EH (cell line): ENCODE data around the gene GRPEL2.
"Not testable (repeated sequence)": the region's sequence is repeated elsewhere in the genome, so short reads cannot be mapped to it uniquely, and the experiment has no call there.

Experiments used
- DNase-seq: peaks from one replicate; pipeline ENCODE4 v3.0.0-alpha.2; 2015; ENCODE audit warnings: low read depth

GRPEL2 gene

DNA sequence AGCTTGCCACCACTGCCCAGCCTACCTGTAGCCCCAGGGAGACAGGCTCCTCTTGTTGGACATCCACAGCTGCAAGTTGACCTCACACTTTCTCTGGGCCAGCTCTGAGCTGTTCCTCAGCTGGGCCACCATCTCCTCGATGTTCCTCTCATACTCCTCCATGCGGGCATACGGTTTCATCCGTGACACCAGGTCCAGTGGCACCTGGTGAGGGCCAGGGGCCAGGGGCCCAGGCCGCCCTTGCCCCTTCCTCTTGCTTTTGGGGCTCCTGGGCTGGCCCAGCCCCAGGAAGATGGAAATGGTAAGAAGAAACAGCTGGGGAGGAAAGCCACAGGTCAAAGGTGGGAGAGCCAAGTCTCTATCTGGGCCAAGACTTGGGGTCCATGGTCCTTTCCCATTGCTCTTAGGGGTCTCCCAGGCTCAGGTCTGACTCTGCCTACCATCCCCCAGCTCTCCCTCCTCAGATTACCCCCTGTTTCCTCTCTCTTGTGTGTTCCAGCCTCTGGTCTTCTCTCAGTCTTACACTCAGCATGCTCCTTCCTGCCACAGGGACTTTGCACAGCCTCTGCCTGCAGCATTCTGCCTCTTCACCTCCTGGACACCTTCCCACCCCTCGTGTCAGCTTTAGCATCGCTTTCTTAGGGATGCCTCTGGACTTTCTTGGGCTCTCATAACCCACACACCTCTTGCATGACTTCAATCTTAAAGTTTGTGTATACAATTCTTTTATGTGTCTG lies 31.6 kb downstream of the GRPEL2 start:
- DNase-seq, result no peak

DNA sequence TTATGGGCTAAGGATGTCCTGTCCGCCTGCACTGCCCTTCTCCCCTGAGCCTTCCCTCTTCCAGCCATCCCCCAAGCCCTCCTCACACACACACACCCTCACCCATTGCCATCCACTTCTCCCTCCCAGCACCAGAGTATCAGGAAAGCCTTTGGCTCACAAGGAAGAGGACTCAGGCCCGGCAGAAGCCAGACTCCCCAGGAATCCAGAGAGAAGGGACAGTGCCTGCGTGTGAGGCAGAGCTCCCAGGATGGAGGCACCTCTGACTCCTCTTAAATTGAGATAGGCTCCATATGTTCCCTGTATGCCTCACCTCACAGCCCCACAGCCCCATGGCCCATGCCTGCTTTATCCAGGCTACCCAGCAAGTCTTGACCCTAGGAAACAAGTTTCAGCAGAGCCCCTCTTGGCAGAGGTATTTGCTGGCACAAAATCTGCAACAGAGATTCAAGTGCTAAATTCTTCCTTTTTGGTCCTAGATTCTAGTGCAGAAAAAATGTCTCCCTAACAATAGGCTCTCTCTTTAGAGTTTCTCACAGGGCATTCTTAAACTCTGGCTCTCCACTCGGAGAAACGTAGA lies 33.0 kb downstream of the GRPEL2 start:
- DNase-seq, result no peak

DNA sequence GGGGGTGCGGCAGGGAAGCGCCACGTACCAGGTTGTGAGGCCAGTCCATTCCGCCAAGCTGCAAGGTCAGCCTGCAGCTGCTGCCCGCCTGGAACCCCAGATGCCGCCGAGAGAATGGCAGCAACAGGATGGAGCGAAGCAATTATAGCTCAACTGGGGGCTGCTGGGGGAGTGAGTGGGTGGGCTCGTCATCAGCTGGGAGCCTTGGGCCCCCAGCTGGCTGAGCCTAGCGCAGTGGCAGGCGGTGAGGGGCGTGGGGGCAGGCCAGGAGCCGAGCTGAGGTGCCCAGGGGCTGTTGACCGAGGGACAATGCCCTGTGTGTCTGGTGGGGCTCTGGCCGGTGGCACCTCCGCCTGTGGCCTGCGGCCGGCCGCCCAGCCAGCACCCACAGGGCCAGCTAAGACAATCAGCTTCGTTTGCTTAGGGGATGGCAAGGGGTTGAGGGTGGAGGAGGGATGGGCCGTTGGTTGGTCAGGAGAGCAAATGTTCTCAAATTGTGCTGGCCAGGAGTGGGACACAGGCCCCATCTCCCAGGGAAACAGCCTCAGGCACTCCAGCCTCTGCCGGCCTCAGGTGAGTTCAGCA lies 34.0 kb downstream of the GRPEL2 start, which contains the start of gene IL17B:
Gene IL17B (minus strand): TSS at position 116 of the 585 bp plus-strand sequence. CDS start 67 bp downstream, at position 49.
- no peak for DNase-seq

DNA sequence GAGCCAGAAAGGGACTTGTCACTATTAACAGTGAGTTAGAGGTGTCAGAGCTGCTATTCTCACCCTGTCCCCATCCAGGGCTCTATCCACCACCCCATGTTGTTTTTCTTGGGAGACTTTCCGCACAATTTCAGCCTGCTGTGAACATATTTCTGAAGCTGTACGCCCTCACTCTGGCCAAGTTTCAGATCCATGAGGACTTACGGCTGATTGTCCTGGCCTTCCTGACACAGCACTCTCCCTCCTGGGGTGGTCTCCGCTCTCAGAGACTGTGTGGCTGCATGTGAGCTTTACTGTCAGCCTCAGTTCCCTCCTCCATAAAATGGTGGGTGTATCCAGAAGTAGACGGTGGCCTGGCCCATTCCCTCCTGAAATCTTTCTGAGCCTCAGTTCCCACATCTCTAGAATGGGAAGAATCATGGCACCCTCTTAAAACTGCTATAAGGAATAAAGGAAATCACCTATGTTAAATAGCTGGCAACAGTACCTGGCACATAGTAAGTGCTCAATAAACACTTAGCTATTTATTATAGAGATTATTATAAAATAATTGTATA lies 34.6 kb downstream of the GRPEL2 start:
- no peak for DNase-seq

DNA sequence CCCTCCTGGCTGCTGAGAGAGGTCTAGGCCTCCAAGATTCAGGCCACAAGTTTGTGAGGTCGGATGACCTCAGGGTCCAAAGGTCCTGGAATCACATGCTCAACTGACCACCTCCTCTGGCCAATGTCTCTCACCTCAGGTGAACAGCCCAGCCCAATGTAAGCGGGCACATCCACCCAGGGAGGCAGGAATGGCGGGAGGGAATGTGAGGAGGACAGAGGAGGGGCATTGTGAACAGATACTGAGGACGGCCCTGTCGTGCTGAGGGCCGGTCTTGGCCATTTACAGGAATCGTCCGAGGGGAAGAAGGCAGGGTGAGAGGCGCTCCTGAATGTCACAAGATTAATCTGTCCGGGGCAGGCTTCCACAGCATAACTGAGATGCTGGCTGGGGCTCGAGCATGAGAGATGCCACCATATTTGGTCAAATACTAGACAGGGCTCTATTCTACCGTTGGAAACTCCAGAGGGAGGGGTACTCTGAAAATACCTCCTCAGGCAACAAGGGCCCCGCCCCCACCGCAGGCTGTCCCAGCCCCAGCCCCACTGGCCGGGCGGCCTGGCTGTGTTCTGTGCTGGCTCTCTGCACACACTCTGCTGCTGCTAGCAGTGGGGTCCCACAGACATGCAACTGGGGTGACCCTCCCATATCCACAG lies 35.3 kb downstream of the GRPEL2 start:
- peak; percentile 36 for DNase-seq

DNA sequence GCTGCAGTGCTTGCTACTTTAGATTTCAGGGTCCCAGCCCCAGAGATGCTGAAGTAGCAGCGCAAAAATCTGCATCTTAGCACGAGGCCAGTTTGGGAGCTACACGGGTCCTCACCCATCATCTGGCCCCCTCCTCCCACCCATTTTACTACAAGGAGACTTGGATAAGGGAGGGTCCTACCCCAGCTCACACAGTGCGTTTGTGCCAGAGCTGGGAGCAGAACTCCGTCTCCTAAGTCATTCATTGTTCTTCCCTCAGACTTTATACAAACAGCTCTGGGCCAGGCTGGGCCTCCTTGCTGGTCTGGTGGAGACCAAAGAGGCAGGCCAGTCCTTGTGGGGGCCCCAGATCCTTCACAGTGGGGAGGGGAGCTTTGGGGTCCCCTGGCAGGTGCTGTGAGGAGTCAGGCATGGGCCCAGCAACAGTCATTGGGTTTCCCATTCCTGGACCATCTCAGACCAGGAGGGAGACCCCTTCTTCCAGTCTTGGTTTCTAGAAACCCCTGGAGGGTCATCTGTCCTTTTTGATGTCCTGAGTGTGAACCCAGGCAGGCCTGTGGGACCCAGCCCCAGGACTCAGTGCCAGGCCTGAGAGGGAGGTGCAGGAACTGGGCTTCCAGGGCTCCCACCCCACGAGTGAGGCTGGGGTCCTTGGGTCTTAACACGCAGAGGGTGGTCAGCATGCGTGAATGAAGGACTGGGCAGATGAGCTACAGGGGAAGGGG lies 36.1 kb downstream of the GRPEL2 start:
- DNase-seq, result no peak

DNA sequence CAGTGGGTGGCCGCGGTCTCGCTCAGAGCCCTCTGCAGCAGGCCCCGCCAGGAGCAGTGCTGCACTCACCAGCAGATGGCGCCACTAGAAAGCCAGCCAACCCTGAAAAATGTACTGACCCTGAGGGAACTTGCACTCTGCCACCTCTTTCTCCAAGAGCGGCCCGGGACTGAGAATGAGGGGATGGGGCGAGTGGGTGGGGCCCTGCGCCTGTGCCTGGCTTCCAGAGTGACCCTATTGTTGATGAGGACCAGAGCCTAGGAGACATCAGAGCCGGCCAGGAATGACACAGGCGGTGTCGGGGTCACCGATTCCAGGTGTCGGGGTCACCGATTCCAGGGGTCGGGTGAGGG lies 36.7 kb downstream of the GRPEL2 start:
- peak; percentile 81 for DNase-seq

DNA sequence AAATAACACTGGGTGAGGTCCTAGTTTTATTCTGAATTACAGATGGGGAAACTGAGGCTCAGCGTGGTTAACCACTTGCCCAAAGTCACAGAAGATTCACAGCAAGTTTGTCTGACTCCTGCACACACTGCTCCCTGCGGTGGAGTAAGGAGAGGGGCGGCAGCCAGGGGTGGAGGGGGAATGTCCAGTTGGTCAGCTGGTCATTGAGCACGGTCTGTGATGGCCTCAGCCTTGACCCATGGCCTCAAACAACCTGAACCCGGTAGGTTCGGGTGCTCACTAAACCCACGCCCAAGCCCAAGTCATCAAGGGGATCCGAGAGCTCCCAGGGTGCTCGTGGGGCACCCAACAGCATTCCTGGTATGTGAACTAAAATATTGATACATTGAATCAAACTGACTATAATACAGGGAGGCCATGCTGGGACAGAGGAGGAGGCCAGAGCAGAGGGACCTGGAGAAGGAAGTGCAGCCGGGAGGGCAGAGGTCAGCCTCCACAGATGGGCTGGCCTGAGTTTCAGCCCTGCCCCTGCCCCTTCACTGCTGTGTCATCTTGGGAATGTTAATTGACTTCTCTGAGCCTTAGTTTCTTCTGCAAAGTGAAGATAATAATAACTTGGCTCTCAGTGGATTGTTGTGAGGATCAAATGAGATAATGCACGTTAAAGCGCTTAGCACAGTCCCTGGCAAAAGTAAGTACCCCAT lies 37.4 kb downstream of the GRPEL2 start:
- peak; percentile 42 for DNase-seq

DNA sequence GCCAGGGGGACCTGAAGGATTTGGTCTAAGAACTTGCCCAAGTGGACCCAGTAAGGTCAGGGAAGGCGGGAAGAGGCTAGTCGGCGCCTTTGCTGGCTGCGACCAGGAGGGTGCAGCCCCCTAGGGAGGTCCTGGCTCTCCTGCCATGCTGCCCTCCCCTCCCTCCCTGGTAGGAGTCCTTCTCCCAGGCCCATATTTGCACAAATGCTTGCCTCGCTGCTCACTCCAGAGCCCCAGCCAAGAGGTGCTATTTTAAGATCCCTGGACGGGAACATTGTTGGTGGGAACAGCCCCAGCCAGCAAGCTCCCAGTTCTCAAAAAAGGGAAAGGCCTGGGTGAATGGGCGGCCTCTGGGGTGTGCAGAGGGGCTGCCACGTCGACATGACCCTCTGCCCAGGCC lies 38.1 kb downstream of the GRPEL2 start:
- peak; percentile 74 for DNase-seq

DNA sequence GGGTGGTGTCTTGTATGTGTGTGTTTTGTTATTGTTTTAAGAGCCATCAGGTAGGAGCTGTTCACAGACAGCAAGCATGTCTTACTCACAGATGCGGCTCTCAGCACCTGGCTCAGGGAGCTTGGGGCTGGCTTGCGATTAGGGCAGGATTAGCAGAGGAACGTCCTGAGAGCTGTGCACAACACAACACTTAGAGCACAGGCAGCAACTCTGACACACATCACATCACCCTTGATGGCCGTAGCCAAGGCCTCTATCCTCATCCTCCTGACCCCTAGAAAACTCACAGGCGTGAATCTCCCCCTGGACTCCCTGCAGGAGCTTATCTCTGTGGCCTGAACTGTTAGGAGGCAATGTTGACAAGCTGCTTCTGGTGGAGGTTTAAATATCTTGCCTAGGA lies 40.9 kb downstream of the GRPEL2 start:
- DNase-seq, result no peak

DNA sequence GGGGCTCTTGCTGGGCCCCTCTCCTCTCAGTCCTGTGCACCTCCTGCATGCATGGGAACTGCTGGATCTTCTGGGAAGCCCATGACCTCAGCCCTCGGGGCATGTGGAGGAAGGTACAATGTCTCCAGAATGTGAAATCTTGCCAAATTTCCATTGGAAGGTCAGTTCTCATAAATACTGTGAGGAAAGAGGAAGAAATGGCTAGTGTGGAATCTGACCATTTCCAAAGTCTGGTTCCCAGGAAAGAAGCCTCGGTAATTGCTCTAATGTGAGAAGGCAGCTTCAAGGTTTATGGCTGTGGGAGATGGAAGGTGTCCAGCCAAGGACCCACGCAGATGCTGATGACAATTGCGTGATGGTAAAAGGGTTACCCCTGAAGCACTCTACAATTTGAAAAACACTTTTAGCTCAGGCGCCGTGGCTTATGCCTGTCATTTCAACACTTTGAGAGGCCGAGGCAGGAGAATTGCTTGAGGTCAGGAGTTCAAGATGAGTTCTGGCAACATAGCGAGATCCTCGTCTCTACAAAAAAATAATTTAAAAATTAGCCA lies 41.9 kb downstream of the GRPEL2 start:
- peak; percentile 99 for DNase-seq

DNA sequence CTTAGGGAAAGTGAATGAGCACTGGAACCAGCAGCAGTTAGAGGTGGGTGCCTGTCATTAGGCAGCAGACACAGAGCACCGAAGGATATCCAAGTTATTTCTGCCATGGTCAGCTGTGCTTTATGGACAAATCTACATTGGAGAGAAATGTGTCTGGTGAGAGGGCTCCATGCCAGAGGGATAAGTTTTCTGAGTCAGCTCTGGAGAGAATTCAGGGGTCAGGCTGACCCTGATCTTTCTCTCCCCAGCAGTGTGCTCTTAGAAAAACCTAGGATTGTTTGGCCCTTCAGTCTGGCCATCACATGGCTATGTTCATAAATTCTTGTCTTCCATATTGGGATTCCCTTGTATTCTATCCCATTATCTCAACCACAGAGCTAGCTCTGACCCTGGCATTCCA lies 42.7 kb downstream of the GRPEL2 start:
- peak; percentile 98 for DNase-seq

DNA sequence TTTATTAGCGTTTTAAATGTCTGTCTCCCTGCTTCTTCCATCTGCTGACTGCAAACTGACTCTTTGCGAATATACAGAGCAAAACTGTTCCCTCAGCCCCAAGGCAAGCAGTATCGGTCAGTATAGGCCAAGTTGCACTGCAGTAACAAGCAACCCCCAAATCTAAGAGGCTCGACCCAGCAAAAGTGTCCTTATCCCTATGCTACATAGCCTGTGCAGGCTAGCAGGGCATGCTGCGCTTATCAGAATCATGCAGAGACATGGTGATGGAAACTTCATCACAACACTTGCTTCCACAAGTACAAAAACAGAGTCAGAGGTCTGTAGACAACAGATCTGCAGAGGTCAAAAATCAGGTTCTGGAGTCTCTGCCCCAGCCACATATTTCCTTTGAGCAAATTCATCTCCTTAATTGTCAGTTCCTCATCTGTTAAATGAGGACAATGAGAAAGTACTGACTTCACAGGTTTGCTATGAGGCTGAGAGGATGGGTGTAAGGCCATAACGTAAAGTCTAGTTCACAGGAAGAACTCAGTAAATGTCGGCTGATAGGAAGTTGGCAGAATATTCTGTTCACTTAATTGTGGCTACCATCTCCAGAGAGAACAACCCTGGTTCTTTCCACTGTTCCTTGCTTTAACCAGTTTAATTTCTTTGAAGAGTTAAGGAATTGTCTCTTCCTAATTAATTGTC lies 43.3 kb downstream of the GRPEL2 start:
- peak; percentile 52 for DNase-seq

DNA sequence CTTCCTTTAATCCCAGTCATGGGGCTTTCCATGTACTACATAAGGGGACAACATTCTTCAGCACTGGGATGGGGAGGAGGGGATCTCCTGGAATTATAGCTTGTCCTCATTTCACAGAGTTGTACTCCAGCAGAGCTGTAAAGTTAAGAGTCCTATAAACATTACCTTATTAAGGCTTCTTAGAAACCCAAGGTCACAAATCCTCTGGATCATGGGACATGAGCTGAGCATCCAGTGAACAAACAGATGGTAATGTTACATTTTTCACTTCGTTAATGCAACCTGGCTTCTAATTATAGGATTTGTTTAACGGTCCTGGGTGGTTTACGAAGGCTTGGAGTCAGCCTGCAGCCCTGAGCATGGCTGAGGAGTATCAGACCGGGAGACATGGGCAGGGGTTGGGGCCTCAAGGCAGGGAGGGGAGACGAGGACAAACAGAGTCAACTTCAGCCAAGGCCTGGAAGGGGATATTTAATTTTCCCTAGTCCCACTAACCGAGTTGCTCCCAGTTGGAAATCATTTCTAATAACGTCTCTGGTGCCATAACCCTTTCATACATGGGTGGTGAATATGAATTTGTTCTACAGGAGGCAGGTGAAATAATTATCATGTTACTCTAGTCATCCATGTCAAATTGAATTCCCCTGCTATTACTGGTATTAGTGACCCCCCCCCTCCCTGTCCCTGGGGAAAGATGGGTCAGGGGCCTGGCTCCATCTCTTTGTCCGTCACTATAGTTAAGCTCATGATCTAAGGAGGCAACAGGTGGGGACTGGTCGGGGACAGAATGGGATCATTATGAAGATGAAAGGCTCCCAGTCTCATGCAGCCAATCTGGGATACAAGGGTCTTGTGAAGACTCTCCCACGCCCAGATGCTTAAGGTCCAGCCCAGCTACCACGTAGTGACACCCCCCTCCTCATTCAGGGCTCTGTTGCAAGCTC lies 44.5 kb downstream of the GRPEL2 start:
- peak; percentile 74 for DNase-seq

DNA sequence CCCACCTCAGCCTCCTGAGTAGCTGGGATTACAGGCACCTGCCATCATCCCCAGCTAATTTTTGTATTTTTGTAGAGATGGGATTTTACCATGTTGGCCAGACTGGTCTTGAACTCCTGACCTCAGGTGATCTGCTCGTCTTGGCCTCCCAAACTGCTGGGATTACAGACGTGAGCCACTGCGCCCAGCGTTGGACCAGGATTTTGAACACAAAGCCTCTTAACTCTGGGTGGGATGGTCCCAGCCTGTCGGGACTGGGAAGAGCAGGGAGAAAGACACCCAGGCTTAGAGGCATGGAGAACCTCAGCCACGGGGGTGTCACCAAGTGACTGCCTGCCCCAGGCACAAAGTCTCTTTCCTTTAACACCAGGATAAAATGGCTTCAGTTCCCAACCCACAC lies 45.8 kb downstream of the GRPEL2 start:
- not testable (repeated sequence) for DNase-seq

DNA sequence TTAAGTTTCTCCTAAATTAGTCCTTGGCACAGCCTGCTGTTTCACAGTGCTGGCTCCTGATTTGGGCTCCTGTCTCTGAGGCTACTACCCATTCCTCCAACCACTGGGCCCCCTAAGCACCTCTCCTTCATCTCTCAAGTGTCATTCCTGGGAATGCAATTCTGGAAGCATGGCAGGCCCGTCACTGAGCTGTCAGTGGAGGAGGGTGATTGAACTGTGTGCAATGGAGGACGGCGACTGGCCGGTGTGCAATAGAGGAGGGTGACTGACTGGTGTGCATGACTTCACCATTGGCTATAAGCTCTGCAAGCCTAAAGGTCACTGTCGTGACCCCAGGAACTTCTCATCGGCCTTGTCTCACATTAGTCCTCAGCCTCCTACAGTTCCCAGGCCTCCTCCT lies 46.2 kb downstream of the GRPEL2 start:
- DNase-seq, result no peak

DNA sequence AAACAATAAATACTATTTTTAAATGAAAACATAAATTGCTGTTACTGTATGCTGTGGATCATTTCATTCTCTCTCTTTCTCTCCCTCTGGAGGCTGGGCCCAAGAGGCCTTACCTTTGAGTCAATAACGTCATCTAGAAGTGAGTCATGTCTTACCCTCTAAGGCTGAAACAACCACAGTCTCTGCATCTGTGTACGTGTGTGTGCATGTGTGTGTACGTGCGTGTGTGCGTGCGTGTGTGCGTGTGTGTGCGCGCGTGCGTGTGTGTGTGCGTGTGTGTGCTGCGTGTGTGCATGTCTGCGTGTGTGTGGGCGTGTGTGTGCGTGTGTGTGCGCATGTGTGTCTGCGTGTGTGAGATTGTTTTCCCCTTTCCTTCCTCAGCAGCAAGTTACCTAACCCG lies 47.4 kb downstream of the GRPEL2 start:
- DNase-seq, result peak; percentile 47

DNA sequence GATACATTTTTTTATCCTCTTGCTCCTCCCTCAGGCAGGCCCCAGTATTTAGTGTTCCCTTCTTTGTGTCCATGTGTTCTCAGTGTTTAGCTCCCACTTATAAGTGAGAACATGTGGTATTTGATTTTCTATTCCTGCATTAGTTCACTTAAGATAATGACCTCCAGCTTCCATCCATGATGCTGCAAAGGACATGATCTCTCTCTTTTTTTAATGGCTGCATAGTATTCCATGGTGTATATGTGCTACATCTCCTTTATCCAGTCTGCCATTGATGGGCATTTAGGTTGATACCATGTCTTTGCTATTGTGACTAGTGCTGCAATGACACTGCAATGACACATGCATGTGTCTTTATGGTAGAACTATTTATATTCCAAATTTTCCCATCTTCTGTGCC lies 49.7 kb downstream of the GRPEL2 start:
- DNase-seq, result not testable (repeated sequence)

DNA sequence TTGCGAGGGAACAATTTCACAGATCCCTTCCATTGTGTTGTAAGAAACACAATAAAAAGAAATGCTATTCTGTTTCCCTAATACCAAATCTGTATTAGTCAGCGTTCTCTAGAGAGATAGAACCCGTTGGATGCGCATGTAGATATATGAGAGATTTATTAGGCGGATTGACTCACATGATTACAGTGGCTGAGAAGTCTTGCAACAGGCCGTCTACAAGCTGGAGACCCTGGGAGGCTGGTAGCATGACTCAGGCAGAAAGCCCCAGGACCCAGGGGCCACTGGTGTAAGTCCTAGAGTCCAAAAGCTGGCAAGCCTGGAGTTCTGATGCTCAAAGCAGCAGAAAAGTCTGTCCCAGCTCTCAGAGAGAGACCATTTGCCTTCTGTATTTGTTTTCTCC lies 52.2 kb downstream of the GRPEL2 start:
- peak; percentile 93 for DNase-seq
